Thymus (tissue), 11 donors: ENCODE data around the gene LTBP1. TPM values are rescaled to one million over a fixed set of nuclear protein-coding genes. Genes with fewer than 3 reads are reported as not detected.

Source experiments
- DNase-seq, 9 donors: peaks; one replicate each; pipeline ENCODE4 v3.0.0-alpha.2; 2013; ENCODE audit warnings: low spot score in 9 of 9, low read depth in 6 of 9, missing footprints in 1 of 9
- H3K27ac ChIP-seq, 2 donors: one replicate each; pipeline ENCODE4 v1.5.1; 2013; ENCODE audit warnings: control low read depth in 1 of 2, low read depth in 1 of 2, low read length in 1 of 2, mild to moderate bottlenecking in 1 of 2, moderate library complexity in 1 of 2
- H3K27me3 ChIP-seq, 2 donors: one replicate each; pipeline ENCODE4 v1.5.1; 2013; ENCODE audit warnings: low read length in 1 of 2; ENCODE audit not compliant: control insufficient read depth in 2 of 2, insufficient read depth in 1 of 2
- H3K36me3 ChIP-seq, 2 donors: one replicate each; pipeline ENCODE4 v1.5.1; 2013; ENCODE audit warnings: low read length in 1 of 2, mild to moderate bottlenecking in 1 of 2, moderate library complexity in 1 of 2; ENCODE audit not compliant: control insufficient read depth in 2 of 2, insufficient read depth in 2 of 2
- H3K4me1 ChIP-seq, 2 donors: one replicate each; pipeline ENCODE4 v1.5.1; 2013; ENCODE audit warnings: low read length in 2 of 2; ENCODE audit not compliant: control insufficient read depth in 2 of 2, insufficient read depth in 2 of 2
- H3K4me3 ChIP-seq, 2 donors: one replicate each; pipeline ENCODE4 v1.5.1; 2013; ENCODE audit warnings: low read length in 2 of 2, control low read depth in 1 of 2, mild to moderate bottlenecking in 1 of 2
- H3K9me3 ChIP-seq, 2 donors: one replicate each; pipeline ENCODE4 v1.5.1; 2013; ENCODE audit warnings: low read length in 1 of 2, mild to moderate bottlenecking in 1 of 2; ENCODE audit not compliant: control insufficient read depth in 2 of 2, insufficient read depth in 1 of 2
- WGBS: extraction: QIAGEN DNeasy Blood & Tissue Kit; methylation state at CpG from one replicate; pipeline ENCODE4 v1.1.7; 2013; 5-methylcytosine and 5-hydroxymethylcytosine counted together
- polyA plus RNA-seq: library from polyadenylated mRNA; stranded (reverse); fragments of 200-250 nt; gene quantifications from one replicate; pipeline ENCODE4 v1.2.3, GENCODE V29; 2013
- total RNA-seq: library from RNA; stranded (reverse); fragments of 120-200 nt; gene quantifications from one replicate; pipeline ENCODE4 v1.2.4, GENCODE V29; 2013
- donor health status: healthy.

LTBP1 gene
- total and polyA plus RNA-seq, 2 donors: 13.3 to 17.7 TPM

DNA sequence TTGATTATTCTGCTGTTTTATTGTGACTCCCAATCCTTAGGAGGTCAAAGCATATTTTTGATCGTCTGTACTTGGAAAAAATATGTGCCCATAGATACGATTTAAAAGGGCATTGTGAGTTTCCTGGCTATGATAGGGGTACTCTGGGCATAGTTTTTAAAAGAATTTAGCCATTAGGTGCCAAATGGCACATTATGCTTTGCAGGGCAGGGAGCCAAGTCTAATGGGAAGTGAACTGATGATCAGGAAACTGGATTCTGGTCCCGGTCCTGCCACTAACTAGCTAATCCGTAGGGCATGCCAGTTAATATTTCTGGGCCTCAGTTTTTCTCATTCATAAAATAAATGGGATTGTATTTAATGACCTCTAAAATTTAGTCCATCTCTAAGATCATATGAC, 189.3 kb downstream of the LTBP1 start:
- Histone ChIP-seq H3K36me3 (no peaks in the 10 kb centered on the region), H3K4me3 (no peak overlapping the region), H3K27me3 (no peaks in the 10 kb centered on the region), H3K9me3 (no peaks in the 10 kb centered on the region), H3K4me1 (no peaks in the 10 kb centered on the region), H3K27ac (no peak overlapping the region)
- WGBS: 92% methylated on average over 4 of the region's 4 CpGs
- no peak for DNase-seq

DNA sequence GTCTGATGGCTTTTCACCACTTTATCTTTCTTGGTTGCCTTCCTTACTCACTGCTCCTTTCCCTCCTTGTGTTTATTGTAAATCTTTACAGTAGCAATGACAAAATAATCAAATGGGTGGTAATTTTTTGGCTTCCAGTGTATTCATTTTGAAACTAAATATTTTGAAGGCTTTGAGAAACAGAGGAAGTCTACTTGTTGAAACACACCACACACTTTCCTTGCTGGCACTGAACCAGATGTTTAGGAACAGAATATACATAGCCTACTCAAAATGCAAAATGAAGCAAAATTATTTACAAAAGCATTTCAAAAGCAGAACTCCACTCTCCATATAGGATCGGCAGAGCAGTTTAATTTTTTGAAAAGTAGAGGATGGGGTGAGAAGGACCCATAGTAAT, 189.8 kb downstream of the LTBP1 start:
- no peak overlapping the region for H3K27ac ChIP-seq
- 43% methylated on average over 1 of the region's 1 CpG for WGBS

DNA sequence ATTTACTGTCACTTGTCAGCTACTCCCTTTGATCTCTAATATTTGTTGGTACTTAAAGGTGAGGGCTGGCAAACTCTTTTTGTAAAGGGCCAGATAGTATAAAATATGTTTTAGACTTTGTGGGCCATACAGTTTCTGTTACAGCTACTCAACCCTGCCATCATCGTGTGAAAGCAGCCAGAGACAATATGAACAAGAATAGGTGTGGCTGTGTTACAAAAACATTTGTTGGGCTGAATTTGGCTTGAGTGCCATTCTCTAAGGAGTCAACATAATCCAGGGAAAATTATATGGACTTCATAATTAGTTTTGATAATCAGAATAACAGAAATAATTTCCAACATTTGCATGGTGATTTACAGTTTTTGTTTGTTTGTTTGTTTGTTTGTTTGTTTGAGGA, 190.6 kb downstream of the LTBP1 start:
- WGBS: 94% methylated on average over 1 of the region's 1 CpG
- H3K4me3 ChIP-seq: no peak overlapping the region

More for the DNA sequence above, 189.8 kb downstream of the LTBP1 start:
- no peaks in the 10 kb centered on the region for H3K4me1 ChIP-seq
- no peaks in the 10 kb centered on the region for H3K36me3 ChIP-seq
- no peaks in the 10 kb centered on the region for H3K27me3 ChIP-seq
- H3K4me3 ChIP-seq: no peak overlapping the region
- DNase-seq: peak in 1 of 9 donors; percentile 10
- H3K9me3 ChIP-seq: no peaks in the 10 kb centered on the region

DNA sequence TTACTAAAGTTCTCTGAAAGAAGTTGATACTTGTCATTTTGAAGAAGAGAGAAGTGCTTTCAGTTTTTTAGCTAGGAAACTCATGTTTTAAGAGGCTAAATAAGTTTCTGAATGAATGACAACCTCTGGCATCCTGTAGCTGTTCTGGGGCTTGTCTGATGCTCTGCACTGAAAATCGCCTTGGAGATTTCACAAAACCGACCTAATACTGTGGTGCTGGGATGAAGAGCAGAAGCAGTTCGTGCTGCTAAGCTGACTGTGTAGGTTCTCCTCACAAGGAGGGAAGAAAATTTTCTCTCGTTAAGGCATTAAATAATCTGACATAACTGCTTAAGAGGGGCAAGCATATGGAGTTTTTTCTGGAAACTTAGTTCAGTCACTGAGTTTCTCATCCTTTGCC, 193.2 kb downstream of the LTBP1 start:
- 94% methylated on average over 4 of the region's 4 CpGs for WGBS
- H3K27ac ChIP-seq: no peak overlapping the region
- no peaks in the 10 kb centered on the region for H3K36me3 ChIP-seq
- H3K27me3 ChIP-seq: no peaks in the 10 kb centered on the region
- H3K4me1 ChIP-seq: no peaks in the 10 kb centered on the region
- no peak overlapping the region for H3K4me3 ChIP-seq
- H3K9me3 ChIP-seq: no peaks in the 10 kb centered on the region
- no peak for DNase-seq

More for the DNA sequence above, 190.6 kb downstream of the LTBP1 start:
- Histone ChIP-seq H3K4me1 (no peaks in the 10 kb centered on the region), H3K9me3 (no peaks in the 10 kb centered on the region), H3K36me3 (no peaks in the 10 kb centered on the region), H3K27me3 (no peaks in the 10 kb centered on the region), H3K27ac (no peak overlapping the region)
- no peak for DNase-seq

DNA sequence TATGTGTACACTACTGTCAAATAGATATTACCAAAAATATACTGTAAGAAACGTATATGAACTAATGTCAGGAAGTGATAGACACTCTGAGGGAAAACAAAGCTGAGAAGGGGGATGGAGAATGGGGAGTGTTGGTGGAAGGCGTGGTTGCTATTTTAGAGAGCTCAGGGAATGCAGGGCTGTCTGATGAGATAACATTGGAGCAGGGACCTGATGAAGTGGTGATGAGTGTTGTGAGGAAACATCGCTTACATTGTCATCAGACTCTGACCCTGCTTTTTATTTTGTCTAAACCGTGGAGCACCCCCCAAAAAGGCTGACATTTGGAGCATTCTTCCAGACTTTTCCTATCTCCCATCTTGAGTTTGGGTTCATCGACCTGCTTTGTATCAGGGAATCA, 194.7 kb downstream of the LTBP1 start:
- H3K36me3 ChIP-seq: no peaks in the 10 kb centered on the region
- no peak for DNase-seq
- 93% methylated on average over 5 of the region's 5 CpGs for WGBS
- no peaks in the 10 kb centered on the region for H3K4me1 ChIP-seq
- no peak overlapping the region for H3K27ac ChIP-seq
- H3K4me3 ChIP-seq: no peak overlapping the region
- no peaks in the 10 kb centered on the region for H3K27me3 ChIP-seq
- H3K9me3 ChIP-seq: no peaks in the 10 kb centered on the region

DNA sequence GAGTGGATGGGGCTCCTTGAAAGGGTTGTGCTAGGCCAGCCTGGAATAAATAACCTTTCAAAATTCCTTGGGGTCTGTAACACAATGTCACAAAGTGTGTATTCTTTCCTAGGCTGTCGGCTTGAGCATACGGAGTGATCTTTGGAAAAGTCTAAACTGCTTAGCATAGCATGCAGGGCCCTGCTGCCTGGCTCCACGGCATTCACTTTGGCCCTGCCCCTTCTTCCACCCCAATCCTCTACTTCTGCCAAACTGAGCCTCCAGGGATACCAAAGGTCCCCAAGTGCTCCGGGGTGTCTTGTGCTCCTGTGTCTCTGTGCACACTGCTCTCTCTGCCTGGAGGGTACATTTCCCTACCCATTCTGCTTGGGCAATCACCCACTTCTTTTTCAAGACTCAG, 196.1 kb downstream of the LTBP1 start:
- H3K36me3 ChIP-seq: no peaks in the 10 kb centered on the region
- no peaks in the 10 kb centered on the region for H3K9me3 ChIP-seq
- H3K27me3 ChIP-seq: no peaks in the 10 kb centered on the region
- DNase-seq: no peak
- 97% methylated on average over 4 of the region's 4 CpGs for WGBS
- no peaks in the 10 kb centered on the region for H3K4me1 ChIP-seq
- no peak overlapping the region for H3K4me3 ChIP-seq
- H3K27ac ChIP-seq: no peak overlapping the region

DNA sequence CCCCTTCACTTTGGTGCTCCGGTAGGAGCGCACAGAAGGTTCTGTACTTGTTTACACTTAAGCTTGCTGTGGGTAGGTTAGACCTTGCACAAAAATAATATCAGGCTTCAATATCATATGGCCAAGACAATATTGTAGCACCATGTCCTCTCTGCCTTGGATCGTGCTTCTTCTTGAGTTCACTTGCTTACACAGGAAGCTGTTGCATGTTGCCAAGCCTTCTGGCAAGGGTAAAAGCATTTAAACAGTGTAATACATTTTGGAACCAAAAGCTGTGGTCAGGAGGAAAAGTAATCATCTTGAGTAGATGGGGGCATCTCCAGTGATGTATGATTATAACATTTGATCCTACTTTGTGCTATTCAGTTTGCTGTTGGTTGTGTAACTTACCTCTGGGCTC, 197.5 kb downstream of the LTBP1 start:
- no peak overlapping the region for H3K4me3 ChIP-seq
- no peaks in the 10 kb centered on the region for H3K4me1 ChIP-seq
- H3K9me3 ChIP-seq: no peaks in the 10 kb centered on the region
- H3K27me3 ChIP-seq: no peaks in the 10 kb centered on the region
- DNase-seq: no peak
- 96% methylated on average over 3 of the region's 3 CpGs for WGBS
- H3K27ac ChIP-seq: no peak overlapping the region
- H3K36me3 ChIP-seq: no peaks in the 10 kb centered on the region

DNA sequence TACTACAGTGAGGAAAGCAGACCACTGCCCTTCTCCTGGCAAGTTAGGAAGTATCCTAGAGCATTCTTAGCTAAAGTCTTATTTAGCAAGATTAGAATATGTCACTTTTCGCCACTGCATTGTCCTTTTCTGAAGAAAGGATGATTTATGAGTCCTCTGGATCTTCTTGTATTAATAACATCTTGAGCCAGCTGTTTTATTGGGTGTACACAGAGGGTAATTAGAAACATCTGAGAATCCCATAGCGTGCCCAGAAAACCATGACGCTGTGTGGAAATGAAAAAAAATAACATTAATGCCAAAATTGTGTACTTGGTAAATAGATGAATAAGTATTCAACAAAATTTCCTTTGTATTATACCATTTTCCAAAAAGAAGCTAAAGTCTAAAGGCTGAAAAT, 198.7 kb downstream of the LTBP1 start:
- no peaks in the 10 kb centered on the region for H3K9me3 ChIP-seq

DNA sequence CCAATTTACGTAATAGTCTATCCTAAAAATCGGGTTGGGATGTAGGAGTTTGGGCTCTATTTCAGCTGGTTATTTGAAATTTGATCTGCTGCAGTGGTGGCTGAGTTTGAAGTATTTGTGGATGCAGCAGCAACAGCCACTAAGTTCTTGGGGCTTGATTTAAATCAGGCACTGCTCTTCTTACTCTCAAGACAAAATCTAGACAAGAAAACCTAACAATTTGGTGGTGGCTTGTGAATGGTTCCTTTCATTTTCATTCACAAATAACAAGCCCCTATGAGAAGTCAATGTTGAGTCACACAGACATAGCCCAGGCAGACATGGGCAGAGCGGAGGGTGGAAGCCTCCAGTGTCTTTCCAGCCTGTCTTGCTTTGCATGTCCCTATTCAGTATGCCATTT, 199.3 kb downstream of the LTBP1 start:
- Histone ChIP-seq H3K27me3 (no peaks in the 10 kb centered on the region), H3K36me3 (no peaks in the 10 kb centered on the region), H3K4me1 (no peaks in the 10 kb centered on the region), H3K27ac (no peak overlapping the region), H3K4me3 (no peak overlapping the region), H3K9me3 (no peaks in the 10 kb centered on the region)
- WGBS: 94% methylated on average over 3 of the region's 3 CpGs
- DNase-seq: no peak

More for the DNA sequence above, 198.7 kb downstream of the LTBP1 start:
- 94% methylated on average over 3 of the region's 3 CpGs for WGBS
- Histone ChIP-seq H3K27ac (no peak overlapping the region), H3K4me1 (no peaks in the 10 kb centered on the region), H3K4me3 (no peak overlapping the region), H3K27me3 (no peaks in the 10 kb centered on the region), H3K36me3 (no peaks in the 10 kb centered on the region)
- no peak for DNase-seq

DNA sequence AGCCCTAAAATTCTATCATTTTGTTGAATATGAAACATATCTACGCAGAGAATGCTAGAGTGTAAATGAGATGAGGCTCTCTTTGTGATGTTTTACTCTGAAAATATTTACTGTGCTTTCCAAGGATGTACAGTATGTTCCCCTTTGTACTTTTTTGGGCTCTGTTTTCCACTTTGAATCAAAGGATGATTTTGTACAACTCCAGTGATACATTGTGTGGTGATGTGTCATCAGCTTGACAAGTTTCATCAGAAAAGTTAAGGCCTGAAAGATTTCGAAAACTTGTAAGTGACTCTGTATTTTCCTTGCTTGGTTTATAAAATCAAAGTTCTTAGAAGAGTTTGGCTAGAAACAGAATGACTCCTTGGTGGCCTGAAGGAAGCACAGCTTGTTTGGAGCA, 206.3 kb downstream of the LTBP1 start:
- H3K36me3 ChIP-seq: no peaks in the 10 kb centered on the region
- H3K27me3 ChIP-seq: no peaks in the 10 kb centered on the region
- H3K9me3 ChIP-seq: no peaks in the 10 kb centered on the region
- 95% methylated on average over 2 of the region's 2 CpGs for WGBS
- H3K4me3 ChIP-seq: no peak overlapping the region
- no peaks in the 10 kb centered on the region for H3K4me1 ChIP-seq
- DNase-seq: no peak
- H3K27ac ChIP-seq: no peak overlapping the region
